H9 (cell line): ENCODE data around the gene MLIP. TPM values are rescaled to one million over a fixed set of nuclear protein-coding genes. Genes with fewer than 3 reads are reported as not detected.

Source experiments
- DNase-seq: peaks from one replicate; pipeline ENCODE4 v3.0.0-alpha.2; 2017
- H2AFZ ChIP-seq: one replicate; pipeline ENCODE4 v1.6.1; 2013; ENCODE audit warnings: mild to moderate bottlenecking, low read length, control low read depth, moderate library complexity
- H2AK5ac ChIP-seq: 2 replicates; pipeline ENCODE4 v1.6.1; 2013; ENCODE audit warnings: low read length, control low read depth, mixed read lengths; ENCODE audit not compliant: insufficient read length
- H2BK120ac ChIP-seq: one replicate; pipeline ENCODE4 v1.6.1; 2013; ENCODE audit warnings: low read depth, mild to moderate bottlenecking, low read length, control low read depth, inconsistent platforms; ENCODE audit not compliant: poor library complexity, severe bottlenecking
- H2BK12ac ChIP-seq: 2 replicates; pipeline ENCODE4 v1.6.1; 2013; ENCODE audit warnings: low read length, control low read depth, mixed read lengths, low read depth; ENCODE audit not compliant: insufficient read length
- H2BK15ac ChIP-seq: 2 replicates; pipeline ENCODE4 v1.6.1; 2013; ENCODE audit warnings: low read depth, low read length, control low read depth
- H2BK20ac ChIP-seq: one replicate; pipeline ENCODE4 v1.6.1; 2013; ENCODE audit warnings: low read depth, mild to moderate bottlenecking, low read length, control low read depth, inconsistent platforms; ENCODE audit not compliant: poor library complexity, severe bottlenecking
- H2BK5ac ChIP-seq: 2 replicates; pipeline ENCODE4 v1.6.1; 2013; ENCODE audit warnings: low read length, control low read depth, mixed read lengths; ENCODE audit not compliant: insufficient read length
- H3K14ac ChIP-seq: 2 replicates; pipeline ENCODE4 v1.6.1; 2013; ENCODE audit warnings: low read length, control low read depth; ENCODE audit not compliant: insufficient read depth
- H3K18ac ChIP-seq: 2 replicates; pipeline ENCODE4 v1.6.1; 2013; ENCODE audit warnings: low read depth, mild to moderate bottlenecking, mixed read lengths, low read length, control low read depth; ENCODE audit not compliant: insufficient read length
- H3K23ac ChIP-seq: 2 replicates; pipeline ENCODE4 v1.6.1; 2013; ENCODE audit warnings: low read length, control low read depth, mixed read lengths, low read depth; ENCODE audit not compliant: insufficient read length
- H3K23me2 ChIP-seq: 2 replicates; pipeline ENCODE4 v1.6.1; 2013; ENCODE audit warnings: low read depth, mild to moderate bottlenecking, mixed read lengths, low read length, control low read depth; ENCODE audit not compliant: insufficient read length, poor library complexity, severe bottlenecking
- H3K27ac ChIP-seq: 2 replicates; pipeline ENCODE4 v1.5.1; 2013; ENCODE audit warnings: low read length, control low read depth, mixed read lengths, low read depth; ENCODE audit not compliant: insufficient read length
- H3K27me3 ChIP-seq: 2 replicates; pipeline ENCODE4 v1.6.1; 2013; ENCODE audit warnings: low read length, control low read depth, inconsistent platforms; ENCODE audit not compliant: insufficient read depth
- H3K4ac ChIP-seq: 2 replicates; pipeline ENCODE4 v1.6.1; 2013; ENCODE audit warnings: low read depth, mild to moderate bottlenecking, control low read depth, inconsistent platforms, low read length, moderate library complexity
- H3K4me1 ChIP-seq: 2 replicates; pipeline ENCODE4 v1.6.1; 2013; ENCODE audit warnings: low read length, control low read depth, inconsistent platforms; ENCODE audit not compliant: insufficient read depth
- H3K4me2 ChIP-seq: 2 replicates; pipeline ENCODE4 v1.6.1; 2013; ENCODE audit warnings: low read length, control low read depth, mixed read lengths; ENCODE audit not compliant: insufficient read length, insufficient read depth
- H3K56ac ChIP-seq: 2 replicates; pipeline ENCODE4 v1.6.1; 2013; ENCODE audit warnings: low read depth, mild to moderate bottlenecking, mixed read lengths, low read length, control low read depth; ENCODE audit not compliant: insufficient read length
- H3K79me1 ChIP-seq: 2 replicates; pipeline ENCODE4 v1.6.1; 2013; ENCODE audit warnings: low read depth, mild to moderate bottlenecking, moderate library complexity, low read length, control low read depth, inconsistent platforms; ENCODE audit not compliant: insufficient read depth, poor library complexity, severe bottlenecking
- H3K79me2 ChIP-seq: 2 replicates; pipeline ENCODE4 v1.6.1; 2013; ENCODE audit warnings: low read length, control low read depth, inconsistent platforms; ENCODE audit not compliant: insufficient read depth
- H3K9ac ChIP-seq: 2 replicates; pipeline ENCODE4 v1.6.1; 2013; ENCODE audit warnings: low read length, control low read depth, mixed read lengths; ENCODE audit not compliant: insufficient read length; ENCODE audit errors: extremely low read depth
- H3K9me3 ChIP-seq: one replicate; pipeline ENCODE4 v1.6.1; 2013; ENCODE audit warnings: low read depth, low read length, inconsistent platforms; ENCODE audit not compliant: control insufficient read depth
- H3T11ph ChIP-seq: one replicate; pipeline ENCODE4 v1.6.1; 2013; ENCODE audit warnings: mild to moderate bottlenecking, low read length, control low read depth, inconsistent platforms
- H4K20me1 ChIP-seq: one replicate; pipeline ENCODE4 v1.6.1; 2013; ENCODE audit not compliant: control insufficient read depth, insufficient read length, insufficient read depth
- H4K5ac ChIP-seq: 2 replicates; pipeline ENCODE4 v1.6.1; 2013; ENCODE audit warnings: low read depth, mild to moderate bottlenecking, mixed read lengths, low read length, control low read depth; ENCODE audit not compliant: insufficient read length
- H4K8ac ChIP-seq: replicated peaks from 2 replicates; pipeline ENCODE4 v1.6.1; 2013; ENCODE audit warnings: low read length, control low read depth, mixed read lengths, low read depth; ENCODE audit not compliant: insufficient read length
- H4K91ac ChIP-seq: 2 replicates; pipeline ENCODE4 v1.6.1; 2013; ENCODE audit warnings: low read depth, mild to moderate bottlenecking, moderate library complexity, mixed read lengths, low read length, control low read depth; ENCODE audit not compliant: insufficient read length
- H3K27ac Mint-ChIP-seq, 3 experiments: 2 replicates in 2 of 3; 3 replicates in 1 of 3; pipeline ENCODE4 v1.8.0; 2020 to 2021; ENCODE audit warnings: mixed read lengths in 3 of 3, mild to moderate bottlenecking in 1 of 3, moderate library complexity in 1 of 3
- H3K27me3 Mint-ChIP-seq: 2 replicates; pipeline ENCODE4 v1.8.0; 2021; ENCODE audit warnings: low read depth, mild to moderate bottlenecking, moderate library complexity, mixed read lengths
- H3K36me3 Mint-ChIP-seq, 3 experiments: 2 replicates in 2 of 3; 3 replicates in 1 of 3; pipeline ENCODE4 v1.8.0; 2020 to 2021; ENCODE audit warnings: low read depth in 3 of 3, mixed read lengths in 3 of 3; ENCODE audit not compliant: insufficient read depth in 1 of 3
- H3K4me1 Mint-ChIP-seq, 2 experiments: 2 replicates each; pipeline ENCODE4 v1.8.0; 2020; ENCODE audit warnings: mixed read lengths in 2 of 2
- H3K4me3 Mint-ChIP-seq, 2 experiments: 2 replicates in 1 of 2; 3 replicates in 1 of 2; pipeline ENCODE4 v1.8.0; 2020 to 2021; ENCODE audit warnings: mild to moderate bottlenecking in 2 of 2, mixed read lengths in 2 of 2, moderate library complexity in 1 of 2
- H3K9me3 Mint-ChIP-seq, 2 experiments: 2 replicates in 1 of 2; 3 replicates in 1 of 2; pipeline ENCODE4 v1.8.0; 2020; ENCODE audit warnings: mild to moderate bottlenecking in 2 of 2, mixed read lengths in 2 of 2, moderate library complexity in 1 of 2
- WGBS: extraction: QIAGEN DNeasy Blood & Tissue Kit; methylation state at CpG from one replicate; pipeline ENCODE4 v1.1.7; 2013; ENCODE audit warnings: missing lambda C conversion rate, low lambda C conversion rate, mixed read lengths; ENCODE audit not compliant: insufficient read length; ENCODE audit errors: extremely low coverage; 5-methylcytosine and 5-hydroxymethylcytosine counted together
- total RNA-seq: library from RNA; stranded (reverse); gene quantifications from 2 replicates; pipeline ENCODE4 v1.2.1, GENCODE V29; 2021
- TF ChIP-seq, protein P1 (sequence below): fragments of 200-600 bp; sonication (generic); conservative IDR thresholded peaks from 3 replicates; pipeline ENCODE4 v1.8.0; 2021; ENCODE audit warnings: antibody characterized with exemption, mild to moderate bottlenecking

Gene MLIP
- total RNA-seq, 1 experiment from 2014 or later, result not detected

DNA sequence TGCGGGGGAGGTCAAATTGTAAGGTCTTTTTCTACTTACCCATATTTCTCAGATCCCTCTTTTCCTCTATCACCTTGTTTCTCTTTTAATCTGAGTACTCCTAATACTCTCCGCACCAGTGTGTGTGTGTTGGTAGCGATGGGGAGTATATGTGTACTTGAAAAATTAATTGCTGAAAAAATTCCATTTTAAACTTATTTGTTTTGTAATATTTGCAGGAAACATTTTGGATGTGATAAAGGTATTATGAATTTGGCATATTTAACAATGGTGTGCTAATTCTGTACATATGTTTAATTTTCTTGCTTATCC, 48.1 kb upstream of the MLIP start:
- no peaks in the 10 kb centered on the region for H3K9me3 ChIP-seq
- no peak overlapping the region for H2BK15ac ChIP-seq
- no peak overlapping the region for H3K23ac ChIP-seq
- no peaks in the 10 kb centered on the region for H3K27me3 Mint-ChIP-seq
- H4K5ac ChIP-seq, result no peak overlapping the region
- H2BK120ac ChIP-seq, result no peak overlapping the region
- no peaks in the 10 kb centered on the region for H3K9me3 Mint-ChIP-seq
- TF ChIP-seq, protein P1, sequence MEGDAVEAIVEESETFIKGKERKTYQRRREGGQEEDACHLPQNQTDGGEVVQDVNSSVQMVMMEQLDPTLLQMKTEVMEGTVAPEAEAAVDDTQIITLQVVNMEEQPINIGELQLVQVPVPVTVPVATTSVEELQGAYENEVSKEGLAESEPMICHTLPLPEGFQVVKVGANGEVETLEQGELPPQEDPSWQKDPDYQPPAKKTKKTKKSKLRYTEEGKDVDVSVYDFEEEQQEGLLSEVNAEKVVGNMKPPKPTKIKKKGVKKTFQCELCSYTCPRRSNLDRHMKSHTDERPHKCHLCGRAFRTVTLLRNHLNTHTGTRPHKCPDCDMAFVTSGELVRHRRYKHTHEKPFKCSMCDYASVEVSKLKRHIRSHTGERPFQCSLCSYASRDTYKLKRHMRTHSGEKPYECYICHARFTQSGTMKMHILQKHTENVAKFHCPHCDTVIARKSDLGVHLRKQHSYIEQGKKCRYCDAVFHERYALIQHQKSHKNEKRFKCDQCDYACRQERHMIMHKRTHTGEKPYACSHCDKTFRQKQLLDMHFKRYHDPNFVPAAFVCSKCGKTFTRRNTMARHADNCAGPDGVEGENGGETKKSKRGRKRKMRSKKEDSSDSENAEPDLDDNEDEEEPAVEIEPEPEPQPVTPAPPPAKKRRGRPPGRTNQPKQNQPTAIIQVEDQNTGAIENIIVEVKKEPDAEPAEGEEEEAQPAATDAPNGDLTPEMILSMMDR, result no peak
- no peak overlapping the region for H3K27ac Mint-ChIP-seq
- no peak overlapping the region for H3K4me3 Mint-ChIP-seq
- H2AK5ac ChIP-seq, result no peak overlapping the region
- no peaks in the 10 kb centered on the region for H3K27me3 ChIP-seq
- H2BK12ac ChIP-seq, result no peak overlapping the region
- no peak for DNase-seq
- H3K27ac ChIP-seq, result no peak overlapping the region
- no peak overlapping the region for H3K9ac ChIP-seq
- H4K8ac ChIP-seq, result no peak overlapping the region
- H3K4me1 ChIP-seq, result no peaks in the 10 kb centered on the region
- H2BK5ac ChIP-seq, result no peak overlapping the region
- H3K18ac ChIP-seq, result no peak overlapping the region
- no CpG with 5 or more reads among the region's 3 CpGs for WGBS
- no peaks in the 10 kb centered on the region for H4K20me1 ChIP-seq
- no peaks in the 10 kb centered on the region for H3K79me1 ChIP-seq
- no peak overlapping the region for H3K56ac ChIP-seq
- no peak overlapping the region for H3T11ph ChIP-seq
- no peak overlapping the region for H3K4ac ChIP-seq
- no peaks in the 10 kb centered on the region for H3K36me3 Mint-ChIP-seq
- no peak overlapping the region for H3K14ac ChIP-seq
- no peaks in the 10 kb centered on the region for H3K23me2 ChIP-seq
- H2BK20ac ChIP-seq, result no peak overlapping the region
- H3K4me1 Mint-ChIP-seq, result no peaks in the 10 kb centered on the region
- no peak overlapping the region for H3K4me2 ChIP-seq
- H4K91ac ChIP-seq, result no peak overlapping the region
- no peaks in the 10 kb centered on the region for H3K79me2 ChIP-seq
- no peak overlapping the region for H2AFZ ChIP-seq
